ENCODE results near the gene ENOX1.

ENOX1 gene

DNA sequence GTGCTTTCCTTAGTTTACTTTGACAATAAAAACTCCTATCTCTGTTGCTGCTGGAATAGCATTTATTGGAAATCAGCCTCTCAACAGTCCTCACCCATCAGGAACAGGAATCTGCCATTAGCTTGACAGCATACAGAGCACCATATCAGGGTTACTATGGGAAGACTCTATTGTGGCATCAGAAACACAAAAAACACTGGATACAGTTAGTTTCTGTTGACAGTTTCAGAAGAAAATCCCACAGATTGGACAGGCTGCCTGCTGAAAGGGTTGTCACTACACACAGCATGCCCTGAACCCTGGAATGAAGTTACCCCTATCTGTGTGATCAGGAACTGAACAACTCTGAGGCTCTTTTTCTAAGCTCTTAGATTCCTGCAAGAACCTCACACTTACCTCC is 172.7 kb downstream of the ENOX1 start:
- in situ Hi-C loops (cut with HindIII; ENCODE audit: low sequenced_read_pairs) = no loop called here
- H3K4me3 ChIP-seq (ENCODE audit: low read depth, low read length) = no peak overlapping the region
- DNase-seq (ENCODE audit: low read depth, low spot score) = no peak
- TF ChIP-seq, protein P1, sequence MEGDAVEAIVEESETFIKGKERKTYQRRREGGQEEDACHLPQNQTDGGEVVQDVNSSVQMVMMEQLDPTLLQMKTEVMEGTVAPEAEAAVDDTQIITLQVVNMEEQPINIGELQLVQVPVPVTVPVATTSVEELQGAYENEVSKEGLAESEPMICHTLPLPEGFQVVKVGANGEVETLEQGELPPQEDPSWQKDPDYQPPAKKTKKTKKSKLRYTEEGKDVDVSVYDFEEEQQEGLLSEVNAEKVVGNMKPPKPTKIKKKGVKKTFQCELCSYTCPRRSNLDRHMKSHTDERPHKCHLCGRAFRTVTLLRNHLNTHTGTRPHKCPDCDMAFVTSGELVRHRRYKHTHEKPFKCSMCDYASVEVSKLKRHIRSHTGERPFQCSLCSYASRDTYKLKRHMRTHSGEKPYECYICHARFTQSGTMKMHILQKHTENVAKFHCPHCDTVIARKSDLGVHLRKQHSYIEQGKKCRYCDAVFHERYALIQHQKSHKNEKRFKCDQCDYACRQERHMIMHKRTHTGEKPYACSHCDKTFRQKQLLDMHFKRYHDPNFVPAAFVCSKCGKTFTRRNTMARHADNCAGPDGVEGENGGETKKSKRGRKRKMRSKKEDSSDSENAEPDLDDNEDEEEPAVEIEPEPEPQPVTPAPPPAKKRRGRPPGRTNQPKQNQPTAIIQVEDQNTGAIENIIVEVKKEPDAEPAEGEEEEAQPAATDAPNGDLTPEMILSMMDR (IDR thresholded peaks at IDR 0.05; ENCODE audit: low read depth, low read length) = no peak

DNA sequence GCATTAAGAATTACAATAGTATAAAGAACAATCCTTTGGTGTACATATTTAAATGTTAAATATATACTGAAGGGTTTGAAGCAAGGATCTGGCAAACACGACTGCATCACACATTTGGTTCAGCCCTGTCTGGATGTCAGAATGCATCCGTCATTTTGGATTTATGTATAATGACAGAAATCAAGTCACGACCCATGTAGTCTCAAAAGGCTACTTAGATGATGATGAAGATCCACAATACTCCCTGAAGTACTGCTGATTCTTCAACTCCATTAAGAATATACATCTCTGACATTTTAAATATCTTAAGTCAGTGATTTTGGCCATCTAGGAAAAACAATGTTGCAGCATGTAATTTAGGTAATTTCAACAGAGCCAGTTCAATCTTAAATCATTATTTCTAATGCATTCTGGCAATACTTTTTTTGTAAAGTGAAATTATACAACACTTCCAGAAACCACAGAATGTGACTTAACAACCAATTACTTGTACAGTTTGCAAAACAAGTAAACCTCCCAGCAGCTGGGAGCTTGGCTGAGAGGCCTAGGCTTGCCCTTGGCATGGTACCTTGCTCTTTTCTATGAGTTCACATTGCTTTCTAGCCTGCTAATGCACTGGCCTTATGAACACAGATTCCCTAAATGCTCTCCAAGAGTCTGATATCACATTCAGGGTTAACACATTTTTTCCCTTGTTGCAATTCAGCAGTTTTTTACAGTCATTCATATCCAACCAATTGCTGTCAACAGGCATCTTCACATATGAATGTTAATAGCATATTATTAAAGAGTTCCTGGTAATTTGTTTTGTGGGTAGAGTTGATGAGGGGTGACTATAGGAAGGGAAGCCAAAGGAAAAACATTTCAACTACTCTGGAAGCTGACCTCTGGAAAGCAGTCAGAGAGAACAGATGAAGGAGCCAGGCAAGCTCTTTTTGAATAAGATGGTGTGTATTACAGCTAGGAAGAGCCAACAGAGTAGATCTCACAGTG is 175.2 kb downstream of the ENOX1 start:
- H3K4me3 ChIP-seq (ENCODE audit: low read depth, low read length) = no peak overlapping the region
- in situ Hi-C loops (cut with HindIII; ENCODE audit: low sequenced_read_pairs) = no loop called here
- TF ChIP-seq, protein P1 (IDR thresholded peaks at IDR 0.05; ENCODE audit: low read depth, low read length) = no peak
- DNase-seq (ENCODE audit: low read depth, low spot score) = no peak

DNA sequence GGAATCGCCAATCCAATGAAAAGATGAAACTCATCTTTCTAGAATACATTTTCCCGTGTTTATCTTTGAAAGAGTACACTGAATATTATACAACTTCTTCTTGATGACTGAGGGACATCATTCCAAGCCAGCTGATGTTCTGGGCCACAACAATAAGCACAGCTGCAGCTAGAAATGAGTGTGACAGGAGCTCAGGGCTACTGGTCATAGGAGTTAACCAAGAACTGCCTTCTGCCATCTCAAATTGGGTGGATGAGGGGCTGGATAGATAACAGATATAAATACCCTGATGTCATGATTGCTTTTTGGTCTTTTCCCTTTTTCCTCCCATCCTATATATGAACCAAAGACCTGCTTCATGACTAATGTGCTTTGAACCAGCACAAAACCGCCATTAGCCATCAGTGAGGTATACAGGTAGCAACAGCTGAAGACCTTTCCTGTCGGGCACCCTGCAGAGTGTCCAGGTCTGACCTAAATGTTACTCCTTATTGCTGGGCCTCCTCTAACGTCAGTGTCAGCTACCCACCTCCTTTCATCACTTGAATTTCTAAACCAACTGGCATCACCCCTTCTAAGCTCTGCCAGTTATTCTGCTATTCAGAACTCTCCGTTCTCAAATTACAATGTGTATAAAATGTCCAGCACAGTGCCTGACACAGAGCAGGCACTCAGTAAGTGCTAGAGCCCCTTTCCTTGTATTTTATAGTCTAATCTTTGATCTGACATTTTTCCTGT is 178.2 kb downstream of the ENOX1 start:
- TF ChIP-seq, protein P1 (IDR thresholded peaks at IDR 0.05; ENCODE audit: low read depth, low read length) = no peak
- in situ Hi-C loops (cut with HindIII; ENCODE audit: low sequenced_read_pairs) = no loop called here
- H3K4me3 ChIP-seq (ENCODE audit: low read depth, low read length) = no peak overlapping the region
- DNase-seq (ENCODE audit: low read depth, low spot score) = no peak

DNA sequence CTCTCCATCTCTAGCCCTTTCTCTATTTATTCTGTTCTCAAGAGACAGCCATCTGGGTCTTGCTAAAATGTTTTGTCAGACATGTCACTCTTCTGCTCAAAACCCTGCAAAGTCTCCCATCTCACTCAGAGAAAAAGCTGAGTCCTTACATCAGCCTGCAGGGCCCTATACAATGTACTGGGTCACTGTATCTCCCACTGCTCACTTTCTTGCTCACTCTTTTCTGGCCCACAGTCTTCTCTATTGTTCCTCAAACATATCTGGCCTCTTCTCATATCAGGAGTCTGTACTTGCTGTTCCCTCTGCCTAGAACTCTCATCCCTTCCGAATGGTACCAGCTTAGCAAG is 189.2 kb downstream of the ENOX1 start:
- DNase-seq (ENCODE audit: low read depth, low spot score) = no peak
- in situ Hi-C loops (cut with HindIII; ENCODE audit: low sequenced_read_pairs) = no loop called here
- TF ChIP-seq, protein P1 (IDR thresholded peaks at IDR 0.05; ENCODE audit: low read depth, low read length) = no peak
- H3K4me3 ChIP-seq (ENCODE audit: low read depth, low read length) = no peak overlapping the region

DNA sequence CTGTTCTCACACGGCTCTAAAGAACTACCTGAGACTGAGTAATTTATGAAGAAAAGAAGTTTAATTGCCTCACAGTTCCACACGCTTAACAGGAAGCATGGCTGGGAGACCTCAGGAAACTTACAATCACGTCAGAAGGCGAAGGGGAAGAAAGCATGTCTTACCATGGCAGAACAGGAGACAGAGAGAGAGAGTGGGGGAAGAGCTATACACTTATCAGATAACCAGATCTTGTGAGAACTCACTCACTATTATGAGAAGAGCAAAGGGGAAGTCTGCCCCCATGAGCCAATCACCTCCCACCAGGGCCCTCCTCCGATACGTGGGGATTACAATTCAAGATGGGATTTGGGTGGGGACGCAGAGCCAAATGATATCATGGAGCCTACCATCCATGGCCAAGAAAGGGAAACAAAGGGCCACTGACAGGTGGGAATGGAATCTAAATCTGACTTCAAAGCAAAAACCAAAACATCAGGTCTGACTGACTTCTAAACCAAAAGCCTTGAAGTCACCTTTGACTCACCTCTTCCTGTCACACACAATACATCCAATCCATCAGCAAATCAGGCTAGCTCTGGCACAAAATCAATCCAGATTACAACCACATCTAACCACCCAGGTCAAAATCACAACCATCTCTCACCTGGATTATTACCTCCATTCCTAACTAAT is 189.7 kb downstream of the ENOX1 start:
- TF ChIP-seq, protein P1 (IDR thresholded peaks at IDR 0.05; ENCODE audit: low read depth, low read length) = no peak
- in situ Hi-C loops (cut with HindIII; ENCODE audit: low sequenced_read_pairs) = no loop called here
- DNase-seq (ENCODE audit: low read depth, low spot score) = no peak
- no peak overlapping the region for H3K4me3 ChIP-seq (ENCODE audit: low read depth, low read length)

DNA sequence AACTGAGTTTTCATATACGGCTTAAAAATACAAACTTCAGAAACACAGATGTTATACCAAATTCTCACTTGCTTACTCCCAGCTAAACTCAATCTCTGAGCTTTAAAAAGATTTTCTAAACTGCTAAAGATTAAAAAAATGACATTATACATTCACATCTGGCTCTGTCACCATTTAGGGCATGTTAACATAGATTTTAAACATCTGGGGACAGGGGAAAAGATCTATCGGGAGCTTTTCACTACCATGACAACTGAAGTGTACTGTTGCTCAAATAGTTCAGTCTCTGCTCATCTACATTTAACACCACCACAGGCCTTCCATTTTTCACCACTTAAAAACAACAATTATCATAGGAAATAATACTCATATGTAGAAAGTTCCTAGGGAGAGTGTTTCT is 190.8 kb downstream of the ENOX1 start:
- in situ Hi-C loops (cut with HindIII; ENCODE audit: low sequenced_read_pairs) = no loop called here
- DNase-seq (ENCODE audit: low read depth, low spot score) = no peak
- TF ChIP-seq, protein P1 (IDR thresholded peaks at IDR 0.05; ENCODE audit: low read depth, low read length) = no peak
- H3K4me3 ChIP-seq (ENCODE audit: low read depth, low read length) = no peak overlapping the region
